Activated T-helper 2 cell treated with anti-CD3 and anti-CD28 coated beads, Interferon-gamma antibody, Interleukin-2, Interleukin-4, amounts not matched to agents 10 μg/mL and 5 μg/mL and 100 μg/mL, durations not matched to agents 14 hours and 24 hours and 36 hours (primary cell): ENCODE data around the gene SH3BP5L. TPM values are rescaled to one million over a fixed set of nuclear protein-coding genes. Genes with fewer than 3 reads are reported as not detected.
"Not testable (repeated sequence)": the region's sequence is repeated elsewhere in the genome, so short reads cannot be mapped to it uniquely, and the experiment has no call there.

Experiments
- DNase-seq: peaks from one replicate; pipeline ENCODE4 v3.0.0; 2021; ENCODE audit warnings: low spot score
- H3K27ac Mint-ChIP-seq: one replicate; pipeline ENCODE4 v1.8.0; 2021; ENCODE audit warnings: mixed read lengths
- H3K27me3 Mint-ChIP-seq: one replicate; pipeline ENCODE4 v1.8.0; 2021; ENCODE audit warnings: low read depth, mixed read lengths
- H3K36me3 Mint-ChIP-seq: one replicate; pipeline ENCODE4 v1.8.0; 2021; ENCODE audit warnings: low read depth, mixed read lengths
- H3K4me1 Mint-ChIP-seq: one replicate; pipeline ENCODE4 v1.8.0; 2021; ENCODE audit warnings: low read depth, mixed read lengths
- H3K4me3 Mint-ChIP-seq: one replicate; pipeline ENCODE4 v1.8.0; 2021; ENCODE audit warnings: low read depth, mild to moderate bottlenecking, moderate library complexity, mixed read lengths
- H3K9me3 Mint-ChIP-seq: one replicate; pipeline ENCODE4 v1.8.0; 2021; ENCODE audit warnings: mixed read lengths
- intact Hi-C: fragments of 100-400 bp; cut with micrococcal nuclease; formaldehyde crosslinking; loops from one replicate; pipeline ENCODE4 v1.15.1; 2023
- total RNA-seq: library from RNA; stranded (reverse); gene quantifications from 2 replicates; pipeline ENCODE4 v1.2.3, GENCODE V29; 2022

SH3BP5L gene
- total RNA-seq, 1 donor from 2014 or later = 27.1 TPM

DNA sequence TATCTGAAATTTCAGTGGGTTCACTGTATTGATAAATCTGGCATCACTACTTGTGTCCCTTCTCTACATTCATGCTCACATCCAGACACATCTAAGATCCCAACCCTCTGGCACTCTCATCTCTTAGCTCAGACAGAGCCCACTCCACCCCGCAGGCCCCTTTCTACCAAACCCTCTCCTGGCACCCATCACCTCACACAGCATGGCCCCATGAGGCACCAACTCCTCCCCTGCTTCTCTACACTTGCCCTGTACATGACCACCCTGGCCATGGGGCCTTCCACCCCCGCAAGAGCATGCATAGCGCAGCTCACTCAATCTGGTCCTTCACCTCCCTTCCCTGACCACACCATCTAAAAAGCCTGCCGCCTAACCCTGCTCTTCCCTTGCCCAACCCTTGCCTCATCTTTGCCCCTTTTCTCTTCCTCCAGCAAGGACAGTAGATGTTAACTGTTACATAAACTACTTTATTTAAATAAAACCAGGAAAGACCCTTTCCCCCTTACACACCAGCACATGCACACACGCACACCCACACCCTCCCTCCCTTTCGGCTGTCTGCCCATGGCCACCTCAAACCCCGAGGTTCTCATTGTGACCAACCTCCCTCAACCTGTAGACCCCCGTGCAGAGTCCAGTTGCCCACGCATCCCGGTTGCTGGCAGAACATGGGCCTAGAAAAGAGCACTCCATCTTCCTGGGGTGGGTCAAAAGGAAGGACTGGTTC is 15.6 kb downstream of the SH3BP5L start:
- Mint-ChIP-seq H3K27ac (no peak overlapping the region), H3K9me3 (no peaks in the 10 kb centered on the region), H3K4me3 (no peak overlapping the region), H3K4me1 (no peaks in the 10 kb centered on the region), H3K27me3 (no peaks in the 10 kb centered on the region), H3K36me3 (peaks cover 33% of the 10 kb centered on the region)
- DNase-seq = no peak
- intact Hi-C loops = no loop called here

DNA sequence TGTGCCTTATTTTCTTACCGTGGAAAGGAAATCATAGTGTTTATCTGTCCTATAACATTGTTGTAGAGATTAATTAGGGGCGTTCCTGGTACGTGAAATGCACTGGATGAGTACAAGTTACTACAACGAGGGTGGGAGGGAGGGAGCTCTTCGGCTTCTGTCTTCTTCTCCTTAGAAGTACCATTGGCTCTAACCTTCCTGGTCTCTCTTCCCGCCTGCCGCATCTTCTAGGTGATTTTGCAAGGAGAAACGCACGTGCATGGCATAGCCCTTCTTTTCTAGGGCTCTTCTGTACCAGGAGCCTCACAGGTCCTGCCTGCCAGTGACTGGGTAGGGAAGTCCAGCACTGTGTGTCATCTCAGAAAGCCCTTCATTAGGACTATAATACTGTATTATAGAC is 16.8 kb downstream of the SH3BP5L start:
- peaks cover 22% of the 10 kb centered on the region for H3K36me3 Mint-ChIP-seq
- H3K4me1 Mint-ChIP-seq = no peaks in the 10 kb centered on the region
- no peak overlapping the region for H3K27ac Mint-ChIP-seq
- H3K4me3 Mint-ChIP-seq = no peak overlapping the region
- H3K9me3 Mint-ChIP-seq = no peaks in the 10 kb centered on the region
- no peak for DNase-seq
- intact Hi-C loops = no loop called here
- no peaks in the 10 kb centered on the region for H3K27me3 Mint-ChIP-seq

DNA sequence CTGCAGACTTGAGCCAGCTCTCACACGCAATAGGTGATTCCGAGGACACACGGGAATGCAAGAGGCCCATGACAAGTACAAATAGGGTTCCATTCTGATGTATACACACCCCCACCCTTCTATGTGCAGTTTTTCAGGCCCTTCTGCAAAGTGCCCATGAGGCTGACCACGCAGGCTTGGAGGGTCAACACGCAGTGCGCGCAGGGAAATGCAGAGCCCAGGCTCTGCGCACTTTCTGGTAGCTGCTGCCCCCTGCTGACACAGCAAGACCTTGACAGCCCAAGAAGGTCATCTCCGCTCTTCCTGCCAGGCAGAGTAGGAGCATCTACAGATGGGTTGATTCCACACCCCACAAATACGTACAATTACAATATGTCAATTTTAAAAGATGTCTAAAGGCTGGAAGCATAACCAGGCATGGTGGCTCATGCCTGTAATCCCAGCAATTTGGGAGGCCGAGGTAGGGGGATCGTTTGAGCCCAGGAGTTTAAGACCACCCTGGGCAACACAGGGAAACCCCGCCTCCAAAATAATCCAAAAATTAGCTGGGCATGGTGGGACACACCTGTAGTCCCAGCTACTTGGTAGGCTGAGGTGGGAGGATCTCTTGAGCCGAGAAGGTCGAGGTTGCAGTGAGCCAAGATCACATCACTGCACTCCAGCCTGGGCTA is 18.5 kb downstream of the SH3BP5L start:
- H3K4me1 Mint-ChIP-seq = no peaks in the 10 kb centered on the region
- H3K27ac Mint-ChIP-seq = no peak overlapping the region
- H3K27me3 Mint-ChIP-seq = no peaks in the 10 kb centered on the region
- intact Hi-C loops = loop anchor here (1.0 to 2.0 kb wide), 3 partner anchors 120 to 403 kb away; no protein-coding TSS in a partner anchor
- H3K9me3 Mint-ChIP-seq = no peaks in the 10 kb centered on the region
- H3K4me3 Mint-ChIP-seq = no peak overlapping the region
- DNase-seq = peak; percentile 24
- H3K36me3 Mint-ChIP-seq = peaks cover 7% of the 10 kb centered on the region

DNA sequence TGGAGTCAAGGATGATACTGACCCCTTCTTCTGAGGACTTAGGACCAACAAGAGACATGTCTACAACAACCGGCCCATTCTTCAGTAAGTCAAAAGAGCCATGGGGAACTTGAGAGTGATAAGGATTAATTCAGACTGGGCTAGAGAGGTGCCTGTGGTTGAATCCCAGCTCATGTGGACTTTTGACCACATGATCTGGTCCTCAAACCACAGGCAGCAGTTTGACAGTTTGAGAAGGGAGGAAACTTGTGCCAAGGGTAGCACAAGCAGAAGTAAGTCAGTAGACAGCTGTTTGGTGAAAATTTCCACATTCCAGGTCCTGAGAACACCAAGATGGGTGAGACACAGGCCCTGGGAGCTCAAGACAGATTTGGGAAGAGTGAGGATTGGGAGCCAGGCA is 19.8 kb downstream of the SH3BP5L start:
- Mint-ChIP-seq H3K36me3 (no peaks in the 10 kb centered on the region), H3K9me3 (no peaks in the 10 kb centered on the region), H3K27ac (no peak overlapping the region), H3K4me1 (no peaks in the 10 kb centered on the region), H3K27me3 (peaks cover 2% of the 10 kb centered on the region), H3K4me3 (no peak overlapping the region)
- intact Hi-C loops = loop anchor here (2.0 kb wide), 1 partner anchor 119 kb away; no protein-coding TSS in a partner anchor
- no peak for DNase-seq

DNA sequence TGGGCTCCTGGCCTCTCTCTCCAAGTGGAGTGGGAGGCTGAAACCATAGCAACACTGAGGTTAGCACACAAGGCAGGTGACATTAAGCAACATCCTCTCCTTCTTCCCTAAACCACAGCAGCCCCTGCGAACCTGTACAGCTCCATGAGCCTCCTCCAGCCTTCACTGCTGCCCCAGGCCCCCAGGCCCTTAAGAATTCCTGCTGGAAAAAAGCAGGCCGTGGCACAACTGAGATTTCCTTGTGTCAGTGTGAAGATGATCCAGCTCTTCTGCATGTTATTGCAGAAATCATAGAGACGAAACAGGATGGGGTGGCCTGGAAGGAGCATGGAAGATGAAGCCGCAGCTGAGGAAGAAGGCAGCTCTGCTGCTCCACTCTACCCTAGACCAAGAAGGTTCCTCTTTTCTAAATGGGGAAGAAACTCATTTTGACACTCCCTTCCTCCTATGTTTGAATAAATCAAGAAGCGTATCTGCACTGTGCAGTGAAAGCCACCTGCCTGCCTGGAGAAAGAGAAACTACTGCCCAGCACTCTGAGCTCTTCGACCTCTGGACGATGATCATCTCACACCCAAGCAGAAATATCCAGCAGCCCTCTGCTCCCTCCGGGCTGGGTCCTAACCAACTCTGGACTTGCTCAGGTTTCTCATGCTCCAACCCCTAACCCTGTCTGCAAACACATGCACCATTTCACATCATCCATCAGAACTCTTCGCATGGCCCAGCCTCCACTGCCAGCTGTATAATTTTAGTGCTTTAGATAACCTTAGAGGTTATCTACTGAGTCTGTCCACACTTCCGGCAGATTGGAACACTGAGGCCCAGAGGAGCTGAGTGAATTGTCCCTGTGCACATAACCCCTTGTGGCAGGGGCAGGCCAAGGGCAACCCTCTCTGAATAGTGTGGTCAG is 20.7 kb downstream of the SH3BP5L start:
- no peak overlapping the region for H3K4me3 Mint-ChIP-seq
- no peak overlapping the region for H3K27ac Mint-ChIP-seq
- no peaks in the 10 kb centered on the region for H3K36me3 Mint-ChIP-seq
- peaks cover 6% of the 10 kb centered on the region for H3K27me3 Mint-ChIP-seq
- H3K4me1 Mint-ChIP-seq = no peaks in the 10 kb centered on the region
- H3K9me3 Mint-ChIP-seq = no peaks in the 10 kb centered on the region
- intact Hi-C loops = no loop called here
- DNase-seq = no peak

DNA sequence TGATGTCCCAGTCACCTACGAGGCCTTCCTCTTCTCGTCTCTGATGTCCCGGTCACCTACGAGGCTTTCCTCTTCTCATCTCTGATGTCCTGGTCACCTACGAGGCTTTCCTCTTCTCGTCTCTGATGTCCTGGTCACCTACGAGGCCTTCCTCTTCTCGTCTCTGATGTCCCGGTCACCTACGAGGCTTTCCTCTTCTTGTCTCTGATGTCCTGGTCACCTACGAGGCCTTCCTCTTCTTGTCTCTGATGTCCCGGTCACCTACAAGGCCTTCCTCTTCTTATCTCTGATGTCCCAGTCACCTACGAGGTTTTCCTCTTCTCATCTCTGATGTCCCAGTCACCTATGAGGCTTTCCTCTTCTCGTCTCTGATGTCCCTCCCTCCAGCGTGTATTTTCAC is 22.2 kb downstream of the SH3BP5L start:
- H3K4me3 Mint-ChIP-seq, H3K4me1 Mint-ChIP-seq, intact Hi-C loops, H3K9me3 Mint-ChIP-seq, H3K27ac Mint-ChIP-seq, DNase-seq, H3K36me3 Mint-ChIP-seq: not testable (repeated sequence)
- H3K27me3 Mint-ChIP-seq = peaks cover 10% of the 10 kb centered on the region

DNA sequence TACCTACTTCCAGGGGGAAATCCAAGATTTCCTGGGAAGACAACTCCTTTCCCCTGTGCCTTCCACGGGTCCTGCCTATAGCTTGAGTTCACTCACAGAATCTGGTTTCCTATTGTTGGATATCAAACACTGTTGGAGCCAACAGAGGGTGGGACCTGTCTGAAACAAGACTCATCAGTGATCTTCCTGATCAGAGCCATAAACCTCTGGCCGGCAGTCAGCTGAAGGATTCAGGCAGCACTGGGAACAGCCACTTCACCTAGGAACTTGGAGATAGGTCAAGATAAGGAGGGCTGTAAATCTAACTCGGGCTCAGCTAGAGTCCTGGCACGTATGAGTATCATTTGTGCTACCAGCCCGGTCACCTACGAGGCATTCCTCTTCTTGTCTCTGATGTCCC is 23.3 kb downstream of the SH3BP5L start:
- Mint-ChIP-seq H3K27ac (no peak overlapping the region), H3K27me3 (peaks cover 18% of the 10 kb centered on the region), H3K9me3 (no peaks in the 10 kb centered on the region), H3K4me3 (no peak overlapping the region), H3K36me3 (no peaks in the 10 kb centered on the region), H3K4me1 (no peaks in the 10 kb centered on the region)
- intact Hi-C loops = no loop called here
- no peak for DNase-seq

DNA sequence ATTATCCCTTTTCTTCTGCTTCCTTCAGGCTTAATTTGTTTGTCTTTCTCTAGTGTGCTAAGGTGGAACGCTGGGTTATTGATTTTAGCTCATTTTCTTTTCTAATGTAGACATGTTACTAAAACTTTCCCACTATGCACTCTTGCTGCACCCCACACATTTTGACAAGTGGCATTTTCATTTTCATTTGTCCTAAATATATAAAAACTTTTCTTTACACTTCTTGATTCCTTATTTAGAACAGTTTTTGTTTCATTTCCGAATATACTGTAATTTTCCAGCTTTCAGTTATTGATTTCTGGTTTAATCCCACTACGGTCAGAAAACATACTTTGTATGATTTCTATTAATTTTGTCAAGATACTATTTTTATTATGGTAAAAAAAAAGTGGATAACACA is 25.3 kb downstream of the SH3BP5L start:
- DNase-seq = no peak
- Mint-ChIP-seq H3K9me3 (no peaks in the 10 kb centered on the region), H3K4me1 (no peaks in the 10 kb centered on the region), H3K27ac (no peak overlapping the region), H3K4me3 (no peak overlapping the region), H3K27me3 (peaks cover 25% of the 10 kb centered on the region), H3K36me3 (no peaks in the 10 kb centered on the region)
- intact Hi-C loops = no loop called here

DNA sequence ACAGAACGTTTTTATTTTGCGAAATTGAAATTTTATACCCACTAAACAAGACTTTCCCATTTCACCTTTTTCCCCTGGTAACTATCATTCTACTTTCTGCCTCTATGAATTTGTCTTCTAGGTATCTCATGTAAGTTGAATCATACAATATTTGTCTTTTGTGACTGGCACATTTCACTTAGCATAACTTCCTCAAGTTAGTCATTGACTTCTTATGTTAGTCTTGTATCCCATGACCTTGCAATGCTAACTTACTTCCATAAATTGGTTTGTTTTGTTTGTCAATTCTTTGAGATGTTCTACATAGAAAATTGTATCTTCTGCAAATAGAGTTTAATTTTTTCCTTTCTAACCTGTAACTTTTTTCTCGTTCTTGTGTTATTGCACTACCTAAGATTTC is 26.9 kb downstream of the SH3BP5L start:
- intact Hi-C loops = no loop called here
- Mint-ChIP-seq H3K4me1 (peaks cover 4% of the 10 kb centered on the region), H3K27ac (no peak overlapping the region), H3K9me3 (peaks cover 7% of the 10 kb centered on the region), H3K4me3 (no peak overlapping the region), H3K36me3 (no peaks in the 10 kb centered on the region), H3K27me3 (peaks cover 26% of the 10 kb centered on the region)
- no peak for DNase-seq

DNA sequence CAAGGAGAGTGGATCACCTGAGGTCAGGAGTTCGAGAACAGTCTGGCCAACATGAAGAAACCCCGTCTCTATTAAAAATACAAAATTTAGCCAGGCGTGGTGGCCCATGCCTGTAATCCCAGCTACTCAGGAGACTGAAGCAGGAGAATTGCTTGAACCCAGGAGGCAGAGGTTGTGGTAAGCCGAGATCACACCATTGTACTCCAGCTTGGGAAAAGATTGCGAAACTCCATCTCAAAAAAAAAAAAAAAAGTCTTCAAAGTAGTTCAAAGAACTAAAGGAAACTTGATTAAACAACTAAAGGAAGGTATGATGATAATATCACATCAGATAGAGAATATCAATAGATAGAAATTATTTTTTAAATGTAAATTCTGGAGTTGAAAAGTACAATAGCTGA is 31.1 kb downstream of the SH3BP5L start:
- intact Hi-C loops, DNase-seq, H3K4me3 Mint-ChIP-seq, H3K4me1 Mint-ChIP-seq, H3K27ac Mint-ChIP-seq, H3K36me3 Mint-ChIP-seq, H3K9me3 Mint-ChIP-seq: not testable (repeated sequence)
- peaks cover 24% of the 10 kb centered on the region for H3K27me3 Mint-ChIP-seq

DNA sequence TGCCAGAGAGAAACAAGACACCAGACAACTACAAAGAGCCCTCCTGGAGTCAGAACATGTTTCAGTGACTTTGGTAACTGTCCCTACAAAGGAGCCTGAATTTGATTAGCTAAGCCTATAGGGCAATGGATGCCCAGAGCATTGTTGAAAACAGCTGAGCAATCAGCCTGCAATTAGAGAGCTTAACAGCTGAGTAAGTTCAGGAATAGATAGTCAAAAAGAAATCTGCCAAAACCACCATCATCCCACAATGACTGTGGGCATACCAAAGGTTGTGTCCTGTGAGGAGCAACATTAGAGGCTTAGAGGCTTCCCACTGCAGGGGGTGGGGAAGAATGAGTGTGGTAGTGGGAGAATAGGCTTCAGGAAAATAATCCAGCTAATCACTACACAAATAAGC is 32.1 kb downstream of the SH3BP5L start:
- no peak overlapping the region for H3K27ac Mint-ChIP-seq
- intact Hi-C loops = no loop called here

DNA sequence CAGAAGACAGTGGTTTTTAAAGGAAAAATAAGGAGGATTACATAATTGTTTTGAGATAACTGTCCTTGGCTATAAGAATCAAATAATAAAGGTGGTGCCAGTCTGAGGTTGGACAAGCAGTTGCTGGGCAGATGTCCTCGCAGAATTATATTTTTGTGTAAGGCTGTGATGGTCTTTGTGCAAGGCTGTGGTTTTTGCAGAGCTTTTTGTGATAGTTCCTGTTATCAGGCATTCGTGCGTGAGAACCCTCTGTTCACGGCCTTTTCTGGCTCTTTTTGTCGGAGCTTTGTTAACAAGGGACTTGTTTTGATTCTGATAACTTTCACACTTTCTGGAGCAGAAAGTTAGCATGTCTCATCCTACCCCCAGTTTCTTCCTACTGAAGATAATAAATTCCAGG is 33.4 kb downstream of the SH3BP5L start:
- no peak overlapping the region for H3K27ac Mint-ChIP-seq
- H3K27me3 Mint-ChIP-seq = peaks cover 15% of the 10 kb centered on the region
- H3K4me3 Mint-ChIP-seq = no peak overlapping the region
- peaks cover 8% of the 10 kb centered on the region for H3K9me3 Mint-ChIP-seq
- H3K4me1 Mint-ChIP-seq = peaks cover 5% of the 10 kb centered on the region
- intact Hi-C loops = no loop called here
- no peaks in the 10 kb centered on the region for H3K36me3 Mint-ChIP-seq
- no peak for DNase-seq

More for the DNA sequence above, 32.1 kb downstream of the SH3BP5L start:
- peaks cover 8% of the 10 kb centered on the region for H3K9me3 Mint-ChIP-seq
- H3K4me3 Mint-ChIP-seq = no peak overlapping the region
- H3K27me3 Mint-ChIP-seq = peaks cover 23% of the 10 kb centered on the region
- no peaks in the 10 kb centered on the region for H3K36me3 Mint-ChIP-seq
- DNase-seq = no peak
- peaks cover 5% of the 10 kb centered on the region for H3K4me1 Mint-ChIP-seq

DNA sequence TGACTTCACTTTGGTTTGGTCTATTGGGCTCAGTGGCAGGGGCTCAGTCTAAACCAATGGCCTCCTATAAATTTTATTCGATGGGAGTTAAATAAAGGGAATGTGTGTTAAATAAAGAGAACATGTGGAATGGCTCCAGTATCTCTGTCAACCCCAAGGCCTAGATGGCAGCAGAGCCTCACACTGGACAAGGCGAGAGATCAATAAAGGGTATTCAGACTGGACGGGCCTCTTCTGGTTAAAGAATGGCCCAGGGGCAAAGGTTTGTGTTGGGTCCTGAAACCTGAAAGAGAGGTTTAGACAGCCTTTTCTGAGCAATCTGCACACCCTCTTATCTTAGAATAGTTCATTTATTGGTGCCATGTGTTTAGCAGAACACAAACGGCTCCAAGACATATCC is 34.7 kb downstream of the SH3BP5L start:
- no peak overlapping the region for H3K27ac Mint-ChIP-seq
- intact Hi-C loops = no loop called here
- DNase-seq = no peak
- H3K4me3 Mint-ChIP-seq = no peak overlapping the region
- H3K4me1 Mint-ChIP-seq = peaks cover 8% of the 10 kb centered on the region
- peaks cover 9% of the 10 kb centered on the region for H3K27me3 Mint-ChIP-seq
- H3K36me3 Mint-ChIP-seq = no peaks in the 10 kb centered on the region
- peaks cover 8% of the 10 kb centered on the region for H3K9me3 Mint-ChIP-seq
